ENCODE results near the gene ARRB2. TPM values are rescaled to one million over a fixed set of nuclear protein-coding genes. Genes with fewer than 3 reads are reported as not detected.

ARRB2 gene
- total and polyA plus RNA-seq, 2 of the 13 experiments (the other 11 are each of a cell fraction or from before 2014, with no cell fraction given), result 21.5 to 49.2 TPM

DNA sequence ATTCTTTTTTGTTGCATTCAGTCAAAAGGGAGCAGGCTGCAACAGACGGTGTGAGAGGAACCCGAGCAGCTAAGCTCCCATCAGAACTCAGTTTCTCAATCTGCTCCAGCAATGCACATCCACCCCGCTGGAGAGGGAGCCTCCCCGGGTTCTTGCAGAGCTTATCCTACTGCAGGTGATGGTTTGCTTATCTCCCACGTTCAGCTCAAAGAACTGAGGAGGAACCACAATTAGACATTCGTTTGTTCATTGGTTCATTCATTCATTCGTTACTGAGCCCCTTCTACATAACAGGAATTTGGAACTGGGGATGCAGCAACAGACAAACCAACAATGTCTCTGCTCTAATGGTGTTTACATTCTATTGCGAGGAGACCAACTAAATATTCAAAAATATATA, 46.7 kb upstream of the ARRB2 start:
- in situ Hi-C loops (cut with HindIII; ENCODE audit: extremely low pct_ligation_motif_present, low pct_unique_long_range_greater_than_20kb), result no loop called here
- ATAC-seq (no peak), FAIRE-seq (no peak), DNase-seq (ENCODE audit: low spot score) (no peak)
- no peaks in the 10 kb centered on the region for H4K20me1 ChIP-seq (ENCODE audit: insufficient read depth, low read length)
- no peaks in the 10 kb centered on the region for H3K36me3 ChIP-seq (replicated peaks in 1 of 2; ENCODE audit: control insufficient read depth in 1 of 2, insufficient read depth in 2 of 2, low read length in 2 of 2)
- no peak overlapping the region for H3K27ac ChIP-seq (ENCODE audit: extremely low read length, insufficient read depth, low read length)
- no peak overlapping the region for H2AFZ ChIP-seq (ENCODE audit: low read length)
- intact Hi-C loops (cut with micrococcal nuclease; ENCODE audit: unreplicated experiment), result no loop called here
- no peaks in the 10 kb centered on the region for H3K79me2 ChIP-seq (ENCODE audit: insufficient read depth, low read length)
- no TSS peak for BruUV-seq (replicated peaks)
- H3K9ac ChIP-seq (ENCODE audit: insufficient read depth, low read depth, low read length), result no peak overlapping the region
- H3K4me2 ChIP-seq (ENCODE audit: low read depth, low read length), result no peak overlapping the region
- peaks cover 10% of the 10 kb centered on the region; the same call in 1 of the 2 replicates for H3K4me1 ChIP-seq (ENCODE audit: insufficient read depth, low read length)
- no peaks in the 10 kb centered on the region for H3K9me3 ChIP-seq (ENCODE audit: low read length)
- ChIA-PET CTCF (ENCODE audit: low intra/inter-chr PET ratio, low total read pairs) (no interaction called here), POLR2A (interaction anchor here (0.9 kb wide), 1 partner anchor 41 kb away, joined by 3 read pairs; the partner anchor contains the start of gene PELP1)
- 49% methylated on average over 8 of the region's 8 CpGs for WGBS (ENCODE audit: low lambda C conversion rate)
- peaks cover 0 to 16% of the 10 kb centered on the region in 2 experiments; a peak in 2 of 5 replicates for H3K27me3 ChIP-seq (ENCODE audit: control insufficient read depth in 1 of 2, insufficient read depth in 2 of 2, low read length in 2 of 2)
- H3K4me3 ChIP-seq (replicated peaks in 1 of 3; ENCODE audit: insufficient read depth in 1 of 3, low read depth in 2 of 3, low read length in 3 of 3), result no peak overlapping the region
- TF ChIP-seq MTA1 (CRISPR knock-in tag; IDR thresholded peaks at IDR 0.05; ENCODE audit: borderline replicate concordance) (no peak), ZNF563 (CRISPR knock-in tag; IDR thresholded peaks at IDR 0.05) (no peak), NPAS2 (CRISPR knock-in tag; IDR thresholded peaks at IDR 0.05; ENCODE audit: borderline replicate concordance) (no peak), ZNF441 (CRISPR knock-in tag; IDR thresholded peaks at IDR 0.05; ENCODE audit: borderline replicate concordance) (no peak), CENPBD1 (CRISPR knock-in tag; IDR thresholded peaks at IDR 0.05; ENCODE audit: borderline replicate concordance, low read depth) (no peak), AGO1 (IDR thresholded peaks at IDR 0.05; ENCODE audit: low read depth, low read length, poor library complexity, severe bottlenecking) (no peak), ZNF367 (CRISPR knock-in tag; IDR thresholded peaks at IDR 0.05; ENCODE audit: borderline replicate concordance) (no peak), ZNF34 (CRISPR knock-in tag; IDR thresholded peaks at IDR 0.05; ENCODE audit: borderline replicate concordance) (no peak), ZFAT (CRISPR knock-in tag; conservative IDR thresholded peaks at IDR 0.05) (no peak), JUNB (CRISPR knock-in tag; IDR thresholded peaks at IDR 0.05; ENCODE audit: borderline replicate concordance) (no peak), HDAC1 (CRISPR knock-in tag; IDR thresholded peaks at IDR 0.05) (no peak), MATR3 (CRISPR knock-in tag; IDR thresholded peaks at IDR 0.05) (no peak), ZNF383 (CRISPR knock-in tag; IDR thresholded peaks at IDR 0.05; ENCODE audit: borderline replicate concordance) (no peak), ARNT (IDR thresholded peaks at IDR 0.05) (no peak), PLRG1 (conservative IDR thresholded peaks at IDR 0.05) (no peak), ZFP62 (CRISPR knock-in tag; IDR thresholded peaks at IDR 0.05) (no peak), ZNF549 (CRISPR knock-in tag; IDR thresholded peaks at IDR 0.05) (no peak)
- TF ChIP-seq, protein P1, sequence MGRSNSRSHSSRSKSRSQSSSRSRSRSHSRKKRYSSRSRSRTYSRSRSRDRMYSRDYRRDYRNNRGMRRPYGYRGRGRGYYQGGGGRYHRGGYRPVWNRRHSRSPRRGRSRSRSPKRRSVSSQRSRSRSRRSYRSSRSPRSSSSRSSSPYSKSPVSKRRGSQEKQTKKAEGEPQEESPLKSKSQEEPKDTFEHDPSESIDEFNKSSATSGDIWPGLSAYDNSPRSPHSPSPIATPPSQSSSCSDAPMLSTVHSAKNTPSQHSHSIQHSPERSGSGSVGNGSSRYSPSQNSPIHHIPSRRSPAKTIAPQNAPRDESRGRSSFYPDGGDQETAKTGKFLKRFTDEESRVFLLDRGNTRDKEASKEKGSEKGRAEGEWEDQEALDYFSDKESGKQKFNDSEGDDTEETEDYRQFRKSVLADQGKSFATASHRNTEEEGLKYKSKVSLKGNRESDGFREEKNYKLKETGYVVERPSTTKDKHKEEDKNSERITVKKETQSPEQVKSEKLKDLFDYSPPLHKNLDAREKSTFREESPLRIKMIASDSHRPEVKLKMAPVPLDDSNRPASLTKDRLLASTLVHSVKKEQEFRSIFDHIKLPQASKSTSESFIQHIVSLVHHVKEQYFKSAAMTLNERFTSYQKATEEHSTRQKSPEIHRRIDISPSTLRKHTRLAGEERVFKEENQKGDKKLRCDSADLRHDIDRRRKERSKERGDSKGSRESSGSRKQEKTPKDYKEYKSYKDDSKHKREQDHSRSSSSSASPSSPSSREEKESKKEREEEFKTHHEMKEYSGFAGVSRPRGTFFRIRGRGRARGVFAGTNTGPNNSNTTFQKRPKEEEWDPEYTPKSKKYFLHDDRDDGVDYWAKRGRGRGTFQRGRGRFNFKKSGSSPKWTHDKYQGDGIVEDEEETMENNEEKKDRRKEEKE (IDR thresholded peaks at IDR 0.05), result no peak
- TF ChIP-seq, protein P2, sequence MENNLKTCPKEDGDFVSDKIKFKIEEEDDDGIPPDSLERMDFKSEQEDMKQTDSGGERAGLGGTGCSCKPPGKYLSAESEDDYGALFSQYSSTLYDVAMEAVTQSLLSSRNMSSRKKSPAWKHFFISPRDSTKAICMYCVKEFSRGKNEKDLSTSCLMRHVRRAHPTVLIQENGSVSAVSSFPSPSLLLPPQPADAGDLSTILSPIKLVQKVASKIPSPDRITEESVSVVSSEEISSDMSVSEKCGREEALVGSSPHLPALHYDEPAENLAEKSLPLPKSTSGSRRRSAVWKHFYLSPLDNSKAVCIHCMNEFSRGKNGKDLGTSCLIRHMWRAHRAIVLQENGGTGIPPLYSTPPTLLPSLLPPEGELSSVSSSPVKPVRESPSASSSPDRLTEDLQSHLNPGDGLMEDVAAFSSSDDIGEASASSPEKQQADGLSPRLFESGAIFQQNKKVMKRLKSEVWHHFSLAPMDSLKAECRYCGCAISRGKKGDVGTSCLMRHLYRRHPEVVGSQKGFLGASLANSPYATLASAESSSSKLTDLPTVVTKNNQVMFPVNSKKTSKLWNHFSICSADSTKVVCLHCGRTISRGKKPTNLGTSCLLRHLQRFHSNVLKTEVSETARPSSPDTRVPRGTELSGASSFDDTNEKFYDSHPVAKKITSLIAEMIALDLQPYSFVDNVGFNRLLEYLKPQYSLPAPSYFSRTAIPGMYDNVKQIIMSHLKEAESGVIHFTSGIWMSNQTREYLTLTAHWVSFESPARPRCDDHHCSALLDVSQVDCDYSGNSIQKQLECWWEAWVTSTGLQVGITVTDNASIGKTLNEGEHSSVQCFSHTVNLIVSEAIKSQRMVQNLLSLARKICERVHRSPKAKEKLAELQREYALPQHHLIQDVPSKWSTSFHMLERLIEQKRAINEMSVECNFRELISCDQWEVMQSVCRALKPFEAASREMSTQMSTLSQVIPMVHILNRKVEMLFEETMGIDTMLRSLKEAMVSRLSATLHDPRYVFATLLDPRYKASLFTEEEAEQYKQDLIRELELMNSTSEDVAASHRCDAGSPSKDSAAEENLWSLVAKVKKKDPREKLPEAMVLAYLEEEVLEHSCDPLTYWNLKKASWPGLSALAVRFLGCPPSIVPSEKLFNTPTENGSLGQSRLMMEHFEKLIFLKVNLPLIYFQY (CRISPR knock-in tag; IDR thresholded peaks at IDR 0.05; ENCODE audit: borderline replicate concordance), result no peak

All from HepG2 (cell line).